ENCODE measurements around the gene B3GAT2.

The B3GAT2 gene

DNA sequence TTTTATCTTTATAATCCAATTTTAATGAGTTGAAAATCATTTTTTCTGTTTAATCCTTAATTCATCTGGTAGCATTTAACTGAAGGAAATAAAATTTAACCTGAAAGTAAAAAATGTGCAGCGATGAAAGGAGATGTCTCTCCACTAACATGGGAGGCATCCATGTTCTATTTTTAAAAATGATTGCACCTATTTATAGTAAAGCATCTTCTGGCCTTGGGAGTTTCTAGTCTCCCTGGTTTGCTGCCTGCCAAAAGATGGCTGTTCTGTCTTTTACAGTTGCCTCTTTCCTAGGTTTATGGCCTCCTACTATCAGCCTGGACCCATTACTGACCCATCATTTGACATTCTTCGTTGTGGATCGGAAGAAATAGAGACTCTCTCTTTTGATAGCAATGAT lies 143.0 kb downstream of the B3GAT2 start:
- TF ChIP-seq, protein P1, sequence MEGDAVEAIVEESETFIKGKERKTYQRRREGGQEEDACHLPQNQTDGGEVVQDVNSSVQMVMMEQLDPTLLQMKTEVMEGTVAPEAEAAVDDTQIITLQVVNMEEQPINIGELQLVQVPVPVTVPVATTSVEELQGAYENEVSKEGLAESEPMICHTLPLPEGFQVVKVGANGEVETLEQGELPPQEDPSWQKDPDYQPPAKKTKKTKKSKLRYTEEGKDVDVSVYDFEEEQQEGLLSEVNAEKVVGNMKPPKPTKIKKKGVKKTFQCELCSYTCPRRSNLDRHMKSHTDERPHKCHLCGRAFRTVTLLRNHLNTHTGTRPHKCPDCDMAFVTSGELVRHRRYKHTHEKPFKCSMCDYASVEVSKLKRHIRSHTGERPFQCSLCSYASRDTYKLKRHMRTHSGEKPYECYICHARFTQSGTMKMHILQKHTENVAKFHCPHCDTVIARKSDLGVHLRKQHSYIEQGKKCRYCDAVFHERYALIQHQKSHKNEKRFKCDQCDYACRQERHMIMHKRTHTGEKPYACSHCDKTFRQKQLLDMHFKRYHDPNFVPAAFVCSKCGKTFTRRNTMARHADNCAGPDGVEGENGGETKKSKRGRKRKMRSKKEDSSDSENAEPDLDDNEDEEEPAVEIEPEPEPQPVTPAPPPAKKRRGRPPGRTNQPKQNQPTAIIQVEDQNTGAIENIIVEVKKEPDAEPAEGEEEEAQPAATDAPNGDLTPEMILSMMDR (IDR thresholded peaks at IDR 0.05; ENCODE audit: low read depth, low read length, missing control alignments), result no peak
- no peak for DNase-seq (ENCODE audit: extremely low read depth, low read depth)
- no peak overlapping the region for H3K4me3 ChIP-seq (replicated peaks; ENCODE audit: low read depth, low read length)

DNA sequence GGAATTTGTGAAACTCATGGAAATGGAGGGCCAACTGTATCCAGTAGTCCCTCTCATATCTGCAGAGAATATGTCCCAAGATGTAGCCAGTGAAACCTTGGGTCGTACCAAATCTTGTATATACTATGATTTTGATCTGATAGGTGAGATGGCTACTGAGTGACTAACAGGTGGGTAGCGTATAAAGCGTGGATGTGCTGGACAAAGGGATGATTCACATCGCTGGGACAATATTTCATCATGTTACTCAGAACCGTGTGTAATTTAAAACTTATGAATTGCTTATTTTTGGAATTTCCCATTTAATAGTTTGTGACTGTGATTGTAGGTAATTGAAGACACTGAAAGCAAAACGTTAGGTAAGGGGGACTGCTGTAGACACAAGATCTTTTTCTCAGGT lies 145.1 kb downstream of the B3GAT2 start:
- no peak overlapping the region for H3K4me3 ChIP-seq (replicated peaks; ENCODE audit: low read depth, low read length)
- TF ChIP-seq, protein P1 (IDR thresholded peaks at IDR 0.05; ENCODE audit: low read depth, low read length, missing control alignments), result no peak
- no peak for DNase-seq (ENCODE audit: extremely low read depth, low read depth)

All from HFF-Myc (cell line).